ENCODE measurements around the gene FAM181A. TPM values are rescaled to one million over a fixed set of nuclear protein-coding genes. Genes with fewer than 3 reads are reported as not detected.

FAM181A gene
- total and polyA plus RNA-seq, 2 donors (not counting 1 experiment from before 2014, with no cell fraction given) = not detected

- intact Hi-C loops (cut with micrococcal nuclease) = no loop called here
- Histone ChIP-seq H3K36me3 (replicated peaks in 1 of 2; ENCODE audit: control extremely low read depth in 1 of 2, control insufficient read depth in 1 of 2, extremely low read depth in 1 of 2, insufficient read depth in 2 of 2, low read length in 1 of 2) (no peaks in the 10 kb centered on the region), H3K27ac (ENCODE audit: low read length in 2 of 2) (no peak overlapping the region), H3K79me2 (ENCODE audit: control insufficient read depth, insufficient read depth, low read length) (no peaks in the 10 kb centered on the region), H3K9ac (ENCODE audit: low read length) (no peak overlapping the region), H3K4me3 (ENCODE audit: control extremely low read depth in 1 of 5, extremely low read depth in 1 of 5, insufficient read depth in 1 of 5, low read depth in 2 of 5, low read length in 4 of 5) (no peak overlapping the region), H4K20me1 (ENCODE audit: control insufficient read depth, insufficient read depth, low read length, poor library complexity, severe bottlenecking) (no peaks in the 10 kb centered on the region), H3K4me1 (ENCODE audit: control insufficient read depth in 2 of 2, insufficient read depth in 2 of 2, low read length in 2 of 2) (peaks cover 5 to 11% of the 10 kb centered on the region in 2 donors), H3K27me3 (replicated peaks in 1 of 4; ENCODE audit: control extremely low read depth in 1 of 4, control insufficient read depth in 3 of 4, insufficient read depth in 4 of 4, low read length in 3 of 4) (peaks cover 0 to 11% (median 2%) of the 10 kb centered on the region in 4 experiments), H3K9me3 (ENCODE audit: control extremely low read depth in 1 of 3, control insufficient read depth in 2 of 3, insufficient read depth in 1 of 3, low read length in 2 of 3) (peaks cover 0 to 3% (median 0%) of the 10 kb centered on the region in 3 donors), H2AFZ (ENCODE audit: insufficient read depth, low read depth, low read length, poor library complexity, severe bottlenecking) (no peak overlapping the region), H3K4me2 (replicated peaks; ENCODE audit: low read depth, low read length, poor library complexity, severe bottlenecking) (no peak overlapping the region)
- Mint-ChIP-seq H3K27me3 (peaks cover 10% of the 10 kb centered on the region), H3K4me1 (peaks cover 14% of the 10 kb centered on the region), H3K9me3 (ENCODE audit: insufficient read depth) (no peaks in the 10 kb centered on the region), H3K4me3 (peak overlapping the region; percentile 46), H3K27ac (no peak overlapping the region)
- 97% methylated on average over 13 of the region's 13 CpGs for WGBS (ENCODE audit: insufficient coverage)
- DNase-seq (no peak), ATAC-seq (ENCODE audit: low read depth) (no peak)
- CTCF ChIA-PET = interaction anchor here (0.9 to 22.1 kb wide), 6 partner anchors 8 to 242 kb away, joined by 3 to 1036 read pairs (median 8); partner anchors contain the start of genes ASB2 and CCDC197
- TF ChIP-seq EZH2 (IDR thresholded peaks at IDR 0.05; ENCODE audit: borderline replicate concordance, insufficient read depth, low read depth, low read length, poor library complexity, severe bottlenecking) = no peak
- POLR2A ChIA-PET = interaction anchor here (1.6 kb wide), 1 partner anchor 33 kb away, joined by 4 read pairs; no protein-coding TSS in a partner anchor
Observed at GRCh38 chr14:93937519-93937918, 10.4 kb downstream of the FAM181A start.

- Histone ChIP-seq H4K20me1 (ENCODE audit: control insufficient read depth, insufficient read depth, low read length, poor library complexity, severe bottlenecking) (no peaks in the 10 kb centered on the region), H2AFZ (ENCODE audit: insufficient read depth, low read depth, low read length, poor library complexity, severe bottlenecking) (peak overlapping the region; percentile 82), H3K27me3 (replicated peaks in 1 of 4; ENCODE audit: control extremely low read depth in 1 of 4, control insufficient read depth in 3 of 4, insufficient read depth in 4 of 4, low read length in 3 of 4) (peaks cover 0 to 11% (median 2%) of the 10 kb centered on the region in 4 experiments), H3K9me3 (ENCODE audit: control extremely low read depth in 1 of 3, control insufficient read depth in 2 of 3, insufficient read depth in 1 of 3, low read length in 2 of 3) (peaks cover 0 to 3% (median 0%) of the 10 kb centered on the region in 3 donors), H3K9ac (ENCODE audit: low read length) (peak overlapping the region; percentile 57), H3K27ac (ENCODE audit: low read length in 2 of 2) (no peak overlapping the region), H3K36me3 (replicated peaks in 1 of 2; ENCODE audit: control extremely low read depth in 1 of 2, control insufficient read depth in 1 of 2, extremely low read depth in 1 of 2, insufficient read depth in 2 of 2, low read length in 1 of 2) (no peaks in the 10 kb centered on the region), H3K4me3 (ENCODE audit: control extremely low read depth in 1 of 5, extremely low read depth in 1 of 5, insufficient read depth in 1 of 5, low read depth in 2 of 5, low read length in 4 of 5) (peak overlapping the region in 4 of 5 experiments; percentile 28 to 50 (median 47)), H3K4me2 (replicated peaks; ENCODE audit: low read depth, low read length, poor library complexity, severe bottlenecking) (peak overlapping the region; percentile 84), H3K4me1 (ENCODE audit: control insufficient read depth in 2 of 2, insufficient read depth in 2 of 2, low read length in 2 of 2) (peaks cover 5 to 11% of the 10 kb centered on the region in 2 donors), H3K79me2 (ENCODE audit: control insufficient read depth, insufficient read depth, low read length) (no peaks in the 10 kb centered on the region)
- DNase-seq (no peak), ATAC-seq (ENCODE audit: low read depth) (no peak)
- Mint-ChIP-seq H3K27me3 (peaks cover 10% of the 10 kb centered on the region), H3K9me3 (ENCODE audit: insufficient read depth) (no peaks in the 10 kb centered on the region), H3K4me3 (peak overlapping the region; percentile 78), H3K27ac (no peak overlapping the region), H3K4me1 (peaks cover 14% of the 10 kb centered on the region)
- intact Hi-C loops (cut with micrococcal nuclease) = loop anchor here (1.0 to 2.0 kb wide), 6 partner anchors 24 to 241 kb away; partner anchors contain the start of genes DDX24 and IFI27L1
- no peak for TF ChIP-seq CTCF (IDR thresholded peaks at IDR 0.05)
- TF ChIP-seq EZH2 (IDR thresholded peaks at IDR 0.05; ENCODE audit: borderline replicate concordance, insufficient read depth, low read depth, low read length, poor library complexity, severe bottlenecking) = no peak
- ChIA-PET CTCF (interaction anchor here (0.9 to 22.1 kb wide), 20 partner anchors 7 to 825 kb away, joined by 3 to 1036 read pairs (median 6); partner anchors contain the start of genes ASB2 and CCDC197), POLR2A (interaction anchor here (0.9 to 3.1 kb wide), 4 partner anchors 20 to 60 kb away, joined by 3 to 25 read pairs (median 6); no protein-coding TSS in a partner anchor)
- WGBS (ENCODE audit: insufficient coverage) = 53% methylated on average over 46 of the region's 46 CpGs
Observed at GRCh38 chr14:93938751-93939303, 11.7 kb downstream of the FAM181A start.
